HepG2 (cell line): ENCODE data around the gene DGKG.

Experiments used
- CREB1 ChIP-seq, 2 experiments: fragments of 450-650 bp in 1 of 2; IDR thresholded peaks; 2 replicates each; pipeline ENCODE4 v1.6.1; 2016 to 2017; ENCODE audit warnings: control low read depth in 1 of 2, mild to moderate bottlenecking in 1 of 2, missing compliant biosample characterization in 1 of 2, missing genetic modification characterization in 1 of 2
- DPF2 ChIP-seq: sonication (generic); formaldehyde crosslinking; IDR thresholded peaks from 2 replicates; pipeline ENCODE4 v1.4.0; 2020; ENCODE audit warnings: mild to moderate bottlenecking, low read depth, missing genetic modification reagents, borderline replicate concordance
- EZH2 ChIP-seq: conservative IDR thresholded peaks from 2 replicates; pipeline ENCODE4 v1.6.1; 2012; ENCODE audit warnings: mild to moderate bottlenecking, low read depth, low read length, moderate library complexity
- FOXJ3 ChIP-seq: sonication (generic); formaldehyde crosslinking; IDR thresholded peaks from 2 replicates; pipeline ENCODE4 v1.4.0; 2020; ENCODE audit warnings: missing genetic modification reagents, mild to moderate bottlenecking, borderline replicate concordance
- NONO ChIP-seq, 2 experiments: fragments of 450-650 bp in 1 of 2; sonication (generic) in 1 of 2; formaldehyde crosslinking in 1 of 2; IDR thresholded peaks in 1 of 2; conservative IDR thresholded peaks in 1 of 2; 2 replicates each; pipeline versions ENCODE4 v1.6.1 to v1.8.0; 2017 to 2022; ENCODE audit warnings: mild to moderate bottlenecking in 1 of 2, missing genetic modification reagents in 1 of 2, moderate library complexity in 1 of 2
- POLR2AphosphoS5 ChIP-seq: IDR thresholded peaks from 2 replicates; pipeline ENCODE4 v1.6.1; 2012; ENCODE audit warnings: low read depth, low read length
- TCF7L2 ChIP-seq: IDR thresholded peaks from 2 replicates; pipeline ENCODE4 v1.6.1; 2011; ENCODE audit warnings: mild to moderate bottlenecking, low read depth, low read length, moderate library complexity
- ZNF607 ChIP-seq: sonication (generic); formaldehyde crosslinking; IDR thresholded peaks from 2 replicates; pipeline ENCODE4 v1.5.1; 2020; ENCODE audit warnings: missing genetic modification reagents, mild to moderate bottlenecking, borderline replicate concordance
- ZZZ3 ChIP-seq: sonication (generic); formaldehyde crosslinking; IDR thresholded peaks from 2 replicates; pipeline ENCODE4 v1.4.0; 2020; ENCODE audit warnings: missing genetic modification reagents, mild to moderate bottlenecking, borderline replicate concordance
- TF ChIP-seq, protein P1 (sequence below): sonication (generic); formaldehyde crosslinking; IDR thresholded peaks from 2 replicates; pipeline ENCODE4 v1.4.0; 2020; ENCODE audit warnings: missing genetic modification reagents, borderline replicate concordance
- TF ChIP-seq, protein P2 (sequence below): sonication (generic); formaldehyde crosslinking; IDR thresholded peaks from 2 replicates; pipeline ENCODE4 v1.5.0; 2020; ENCODE audit warnings: mild to moderate bottlenecking, missing genetic modification reagents, moderate library complexity

DNA sequence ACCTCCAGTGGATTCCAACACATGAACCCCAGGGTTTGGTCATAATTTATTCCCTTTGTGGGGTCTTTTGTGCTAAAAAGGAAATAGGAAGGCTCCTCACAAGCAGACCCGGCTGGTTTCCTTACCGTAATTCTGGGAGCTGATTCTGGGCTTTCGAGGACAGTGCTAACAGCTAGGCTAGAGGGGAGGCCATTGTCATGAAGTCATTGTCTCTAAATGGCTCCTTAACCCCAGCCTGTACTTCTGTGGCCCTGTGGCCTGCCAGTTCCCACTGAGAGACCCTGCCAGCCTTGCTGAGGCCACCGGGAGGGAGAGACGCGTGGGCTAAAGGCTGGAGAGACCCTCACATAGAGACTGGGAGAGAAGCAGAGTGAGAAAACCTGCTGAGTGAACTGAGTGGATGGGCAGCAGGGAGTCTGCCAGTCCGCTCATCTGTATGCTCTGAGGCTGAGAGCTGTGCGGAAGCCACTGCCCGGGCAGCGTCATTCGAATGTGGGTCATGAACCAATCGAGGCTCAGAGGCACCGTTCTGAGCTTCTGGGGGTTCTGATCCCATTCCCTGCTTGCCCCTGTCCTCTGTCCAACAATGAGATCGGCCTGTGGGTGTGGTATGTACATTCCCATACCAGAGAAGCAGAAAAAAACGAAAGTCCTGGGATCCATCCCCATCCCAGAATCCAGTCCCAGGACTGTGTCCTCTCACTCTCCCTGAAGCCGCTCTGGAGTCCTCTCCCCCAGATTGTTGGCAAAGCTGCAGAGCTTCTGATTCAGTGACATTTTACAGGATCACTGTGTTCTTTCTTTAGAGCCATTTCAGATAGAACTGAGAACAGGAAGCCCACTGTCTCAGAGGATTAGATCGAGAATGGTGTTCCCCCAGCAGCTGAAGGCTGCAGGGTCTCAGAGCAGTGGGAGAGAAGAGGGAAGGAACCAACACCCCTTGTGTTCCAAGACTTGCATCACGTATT, 21.3 kb upstream of the DGKG start:
- TF ChIP-seq, protein P1, sequence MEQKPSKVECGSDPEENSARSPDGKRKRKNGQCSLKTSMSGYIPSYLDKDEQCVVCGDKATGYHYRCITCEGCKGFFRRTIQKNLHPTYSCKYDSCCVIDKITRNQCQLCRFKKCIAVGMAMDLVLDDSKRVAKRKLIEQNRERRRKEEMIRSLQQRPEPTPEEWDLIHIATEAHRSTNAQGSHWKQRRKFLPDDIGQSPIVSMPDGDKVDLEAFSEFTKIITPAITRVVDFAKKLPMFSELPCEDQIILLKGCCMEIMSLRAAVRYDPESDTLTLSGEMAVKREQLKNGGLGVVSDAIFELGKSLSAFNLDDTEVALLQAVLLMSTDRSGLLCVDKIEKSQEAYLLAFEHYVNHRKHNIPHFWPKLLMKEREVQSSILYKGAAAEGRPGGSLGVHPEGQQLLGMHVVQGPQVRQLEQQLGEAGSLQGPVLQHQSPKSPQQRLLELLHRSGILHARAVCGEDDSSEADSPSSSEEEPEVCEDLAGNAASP (CRISPR knock-in tag): no peak
- TF ChIP-seq EZH2: no peak
- TF ChIP-seq NONO (IDR thresholded peaks at IDR 0.05): no peak
- no peak for TF ChIP-seq NONO (CRISPR knock-in tag; conservative IDR thresholded peaks at IDR 0.05)
- TF ChIP-seq TCF7L2: no peak
- no peak for TF ChIP-seq POLR2AphosphoS5
- TF ChIP-seq, protein P2, sequence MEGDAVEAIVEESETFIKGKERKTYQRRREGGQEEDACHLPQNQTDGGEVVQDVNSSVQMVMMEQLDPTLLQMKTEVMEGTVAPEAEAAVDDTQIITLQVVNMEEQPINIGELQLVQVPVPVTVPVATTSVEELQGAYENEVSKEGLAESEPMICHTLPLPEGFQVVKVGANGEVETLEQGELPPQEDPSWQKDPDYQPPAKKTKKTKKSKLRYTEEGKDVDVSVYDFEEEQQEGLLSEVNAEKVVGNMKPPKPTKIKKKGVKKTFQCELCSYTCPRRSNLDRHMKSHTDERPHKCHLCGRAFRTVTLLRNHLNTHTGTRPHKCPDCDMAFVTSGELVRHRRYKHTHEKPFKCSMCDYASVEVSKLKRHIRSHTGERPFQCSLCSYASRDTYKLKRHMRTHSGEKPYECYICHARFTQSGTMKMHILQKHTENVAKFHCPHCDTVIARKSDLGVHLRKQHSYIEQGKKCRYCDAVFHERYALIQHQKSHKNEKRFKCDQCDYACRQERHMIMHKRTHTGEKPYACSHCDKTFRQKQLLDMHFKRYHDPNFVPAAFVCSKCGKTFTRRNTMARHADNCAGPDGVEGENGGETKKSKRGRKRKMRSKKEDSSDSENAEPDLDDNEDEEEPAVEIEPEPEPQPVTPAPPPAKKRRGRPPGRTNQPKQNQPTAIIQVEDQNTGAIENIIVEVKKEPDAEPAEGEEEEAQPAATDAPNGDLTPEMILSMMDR (CRISPR knock-in tag): no peak
- TF ChIP-seq ZNF607: no peak
- TF ChIP-seq DPF2 (CRISPR knock-in tag): no peak
- no peak for TF ChIP-seq ZZZ3
- no peak for TF ChIP-seq CREB1 (IDR thresholded peaks at IDR 0.05)
- no peak for TF ChIP-seq CREB1 (CRISPR knock-in tag; IDR thresholded peaks at IDR 0.05)
- TF ChIP-seq FOXJ3 (CRISPR knock-in tag): no peak
